ENCODE data around the gene CUL4A. TPM values are rescaled to one million over a fixed set of nuclear protein-coding genes. Genes with fewer than 3 reads are reported as not detected.

The CUL4A gene
- total and polyA plus RNA-seq, 9 of the 15 experiments (the other 6 are each of a cell fraction or from before 2014, with no cell fraction given): 21.1 to 92.0 (median 63.2) TPM

- TF ChIP-seq NR2C2 (CRISPR knock-in tag; IDR thresholded peaks at IDR 0.05) (no peak), NR2C2 (tag; IDR thresholded peaks at IDR 0.05) (no peak), ATF1 (CRISPR knock-in tag; IDR thresholded peaks at IDR 0.05) (no peak), ATF1 (tag; IDR thresholded peaks at IDR 0.05) (no peak), WHSC1 (IDR thresholded peaks at IDR 0.05; ENCODE audit: low read length) (no peak)
Measured at GRCh38 chr13:113225515-113225914, 16.1 kb downstream of the CUL4A start (continued).

GRCh38 chr13:113226873-113227450 is 17.5 kb downstream of the CUL4A start:
- no peak overlapping the region for H3K4me2 ChIP-seq (ENCODE audit: insufficient read depth, low read length)
- H3K27me3 ChIP-seq (ENCODE audit: control insufficient read depth in 2 of 2, insufficient read depth in 2 of 2, low read length in 2 of 2): no peaks in the 10 kb centered on the region
- FAIRE-seq: no peak
- no peak overlapping the region for H3K4me3 ChIP-seq
- BruUV-seq (replicated peaks): no TSS peak
- intact Hi-C loops (cut with micrococcal nuclease) (no loop called here), in situ Hi-C loops (cut with MboI) (no loop called here)
- H4K20me1 ChIP-seq (replicated peaks; ENCODE audit: control insufficient read depth, insufficient read depth, low read length): peaks cover 6% of the 10 kb centered on the region; the same call in 1 of the 2 replicates
- no peak for ATAC-seq
- no peak overlapping the region for H3K9ac ChIP-seq (ENCODE audit: insufficient read depth in 1 of 2, low read depth in 2 of 2, low read length in 2 of 2)
- CTCF ChIA-PET (ENCODE audit: low intra/inter-chr PET ratio): no interaction called here
- no peak overlapping the region for H3K27ac ChIP-seq (ENCODE audit: extremely low read depth, low read depth, low read length)
- TF ChIP-seq HDAC1 (IDR thresholded peaks at IDR 0.05) (no peak), ZKSCAN8 (CRISPR knock-in tag; IDR thresholded peaks at IDR 0.05) (no peak), ZHX1 (conservative IDR thresholded peaks at IDR 0.05; ENCODE audit: low read length) (no peak)
- peaks cover 34% of the 10 kb centered on the region for H3K79me2 ChIP-seq (ENCODE audit: control insufficient read depth, insufficient read depth, low read length)
- no peak for DNase-seq (ENCODE audit: extremely low read depth in 1 of 4, low spot score in 3 of 4)
- H3K9me3 ChIP-seq (replicated peaks; ENCODE audit: control insufficient read depth, insufficient read depth, low read depth, low read length): no peaks in the 10 kb centered on the region
- H2AFZ ChIP-seq (ENCODE audit: low read depth, low read length): no peak overlapping the region
- WGBS (ENCODE audit: insufficient coverage, low coverage, missing lambda C conversion rate): 94% methylated on average over 7 of the region's 7 CpGs
- H3K9me1 ChIP-seq (ENCODE audit: control insufficient read depth, insufficient read depth, low read length): peaks cover 5% of the 10 kb centered on the region
- peaks cover 84% of the 10 kb centered on the region for H3K36me3 ChIP-seq (ENCODE audit: control insufficient read depth, insufficient read depth, low read length)
- POLR2A ChIA-PET: interaction anchor here (0.6 kb wide), 1 partner anchor 112 kb away, joined by 3 read pairs; no protein-coding TSS in a partner anchor
- peaks cover 0 to 3% of the 10 kb centered on the region in 2 experiments; a peak in 2 of 5 replicates for H3K4me1 ChIP-seq (replicated peaks in 1 of 2; ENCODE audit: control insufficient read depth in 2 of 2, insufficient read depth in 2 of 2, low read length in 2 of 2)

Data from K562 (cell line).